Thoracic aorta (tissue), 2 donors: Measurements from ENCODE around the gene CBLB. TPM values are rescaled to one million over a fixed set of nuclear protein-coding genes. Genes with fewer than 3 reads are reported as not detected.

Experiments used
- ATAC-seq: fragments of 150-250 bp; one replicate; pipeline ENCODE4 v1.8.0; 2017; ENCODE audit warnings: low read depth; ENCODE audit not compliant: insufficient number of reproducible peaks, low FRiP score
- DNase-seq: peaks from one replicate; pipeline ENCODE4 v3.0.0-alpha.2; 2020; ENCODE audit warnings: low spot score
- H3K27ac ChIP-seq, 2 donors: fragments of 200-600 bp; sonication (generic); 1 replicate in 1 of 2; 2 replicates in 1 of 2; pipeline ENCODE4 v1.5.1; 2016; ENCODE audit warnings: mild to moderate bottlenecking in 2 of 2, moderate library complexity in 2 of 2
- H3K27me3 ChIP-seq: fragments of 200-600 bp; sonication (generic); replicated peaks from 2 replicates; pipeline ENCODE4 v1.6.0; 2016; ENCODE audit warnings: mild to moderate bottlenecking; ENCODE audit not compliant: insufficient read depth
- H3K36me3 ChIP-seq: fragments of 200-600 bp; sonication (generic); one replicate; pipeline ENCODE4 v1.5.1; 2016
- H3K4me1 ChIP-seq, 2 donors: fragments of 200-600 bp; sonication (generic); 1 replicate in 1 of 2; 2 replicates in 1 of 2; pipeline versions ENCODE4 v1.5.1 to v1.6.0; 2016; ENCODE audit warnings: low read depth in 2 of 2, mild to moderate bottlenecking in 1 of 2; ENCODE audit not compliant: control insufficient read depth in 1 of 2
- H3K4me3 ChIP-seq: fragments of 200-600 bp; sonication (generic); 2 replicates; pipeline ENCODE4 v1.5.1; 2016; ENCODE audit warnings: mild to moderate bottlenecking
- H3K9me3 ChIP-seq: fragments of 200-600 bp; sonication (generic); 2 replicates; pipeline ENCODE4 v1.5.1; 2016
- total RNA-seq, 2 donors: library from RNA; depleted of rRNA; stranded (reverse); fragments of >200 nt; gene quantifications; one replicate each; pipeline versions ENCODE4 v1.1.0 to v1.2.3, GENCODE V29; 2016
- TF ChIP-seq, protein P1 (sequence below): fragments of 200-600 bp; sonication (generic); IDR thresholded peaks from one replicate; pipeline ENCODE4 v1.5.1; 2019; ENCODE audit warnings: antibody characterized with exemption

Gene CBLB
- total RNA-seq, 2 donors from 2014 or later, result 51.0 to 145 TPM

DNA sequence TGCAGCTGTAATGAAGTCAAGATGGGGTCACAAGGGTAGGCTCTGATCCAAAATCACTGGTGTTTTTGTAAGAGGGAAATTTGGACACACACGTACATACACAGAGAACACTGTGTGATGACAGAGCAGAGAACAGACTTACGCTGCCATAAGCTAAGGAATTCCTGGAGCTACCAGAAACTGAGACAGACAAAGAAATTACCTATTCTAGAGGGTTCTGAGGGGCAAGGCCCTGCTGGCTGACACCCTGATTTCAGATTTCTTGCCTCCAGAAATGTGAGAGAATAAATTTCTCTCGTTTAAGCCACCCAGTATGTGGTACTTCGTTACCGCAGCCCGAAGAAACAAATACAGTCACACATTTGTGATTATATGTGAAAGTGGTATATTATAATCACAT, 24.8 kb downstream of the CBLB start:
- Histone ChIP-seq H3K27me3 (no peaks in the 10 kb centered on the region), H3K4me1 (peaks cover 36 to 39% of the 10 kb centered on the region in 2 donors), H3K36me3 (no peaks in the 10 kb centered on the region), H3K4me3 (no peak overlapping the region), H3K9me3 (no peaks in the 10 kb centered on the region), H3K27ac (no peak overlapping the region)
- ATAC-seq (no peak), DNase-seq (no peak)
- TF ChIP-seq, protein P1, sequence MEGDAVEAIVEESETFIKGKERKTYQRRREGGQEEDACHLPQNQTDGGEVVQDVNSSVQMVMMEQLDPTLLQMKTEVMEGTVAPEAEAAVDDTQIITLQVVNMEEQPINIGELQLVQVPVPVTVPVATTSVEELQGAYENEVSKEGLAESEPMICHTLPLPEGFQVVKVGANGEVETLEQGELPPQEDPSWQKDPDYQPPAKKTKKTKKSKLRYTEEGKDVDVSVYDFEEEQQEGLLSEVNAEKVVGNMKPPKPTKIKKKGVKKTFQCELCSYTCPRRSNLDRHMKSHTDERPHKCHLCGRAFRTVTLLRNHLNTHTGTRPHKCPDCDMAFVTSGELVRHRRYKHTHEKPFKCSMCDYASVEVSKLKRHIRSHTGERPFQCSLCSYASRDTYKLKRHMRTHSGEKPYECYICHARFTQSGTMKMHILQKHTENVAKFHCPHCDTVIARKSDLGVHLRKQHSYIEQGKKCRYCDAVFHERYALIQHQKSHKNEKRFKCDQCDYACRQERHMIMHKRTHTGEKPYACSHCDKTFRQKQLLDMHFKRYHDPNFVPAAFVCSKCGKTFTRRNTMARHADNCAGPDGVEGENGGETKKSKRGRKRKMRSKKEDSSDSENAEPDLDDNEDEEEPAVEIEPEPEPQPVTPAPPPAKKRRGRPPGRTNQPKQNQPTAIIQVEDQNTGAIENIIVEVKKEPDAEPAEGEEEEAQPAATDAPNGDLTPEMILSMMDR, result no peak

DNA sequence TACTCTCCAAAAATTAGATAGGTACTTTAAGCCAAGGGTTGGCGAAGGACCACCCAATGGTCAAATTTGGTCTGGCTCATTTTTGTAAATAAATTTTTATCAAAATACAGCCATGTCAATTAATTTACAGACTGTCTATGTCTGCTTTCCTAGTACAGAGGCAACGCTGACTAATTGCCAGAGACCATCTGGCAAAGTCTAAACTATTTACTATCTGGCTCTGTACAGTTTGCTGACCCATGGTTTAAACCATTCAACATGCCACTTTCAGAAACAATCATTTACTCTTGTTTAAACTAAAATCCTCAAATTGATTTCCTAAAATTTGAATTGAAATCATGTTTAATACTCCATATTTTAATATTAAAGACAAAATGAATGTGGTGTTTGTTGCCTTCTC, 25.9 kb downstream of the CBLB start:
- Histone ChIP-seq H3K9me3 (no peaks in the 10 kb centered on the region), H3K27ac (no peak overlapping the region), H3K4me1 (peaks cover 35 to 38% of the 10 kb centered on the region in 2 donors), H3K36me3 (no peaks in the 10 kb centered on the region), H3K4me3 (no peak overlapping the region), H3K27me3 (no peaks in the 10 kb centered on the region)
- DNase-seq, result no peak
- TF ChIP-seq, protein P1, result no peak
- no peak for ATAC-seq

DNA sequence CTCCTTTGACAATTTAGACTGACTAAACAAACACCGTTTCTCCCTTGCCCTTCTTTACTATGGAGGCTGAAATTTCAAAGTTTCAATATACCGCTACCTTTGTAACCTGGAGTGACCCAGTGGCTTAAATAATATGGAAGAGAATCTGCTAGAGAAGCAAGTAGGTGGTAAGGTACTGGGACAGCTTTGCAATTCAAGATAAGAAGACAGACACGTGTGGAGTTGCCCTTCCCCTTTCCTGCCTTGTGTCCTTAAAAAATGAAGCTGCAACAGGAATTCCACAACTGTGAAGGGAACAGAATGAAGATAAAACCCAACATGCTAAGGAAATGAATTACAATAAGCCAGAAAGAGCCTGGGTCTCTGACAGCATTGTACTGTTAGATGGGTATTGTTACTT, 26.4 kb downstream of the CBLB start:
- TF ChIP-seq, protein P1, result no peak
- H3K9me3 ChIP-seq, result no peaks in the 10 kb centered on the region
- ATAC-seq (no peak), DNase-seq (no peak)
- H3K4me1 ChIP-seq, result peaks cover 35 to 38% of the 10 kb centered on the region in 2 donors
- H3K27me3 ChIP-seq, result no peaks in the 10 kb centered on the region
- no peak overlapping the region for H3K27ac ChIP-seq
- H3K4me3 ChIP-seq, result no peak overlapping the region
- H3K36me3 ChIP-seq, result no peaks in the 10 kb centered on the region

DNA sequence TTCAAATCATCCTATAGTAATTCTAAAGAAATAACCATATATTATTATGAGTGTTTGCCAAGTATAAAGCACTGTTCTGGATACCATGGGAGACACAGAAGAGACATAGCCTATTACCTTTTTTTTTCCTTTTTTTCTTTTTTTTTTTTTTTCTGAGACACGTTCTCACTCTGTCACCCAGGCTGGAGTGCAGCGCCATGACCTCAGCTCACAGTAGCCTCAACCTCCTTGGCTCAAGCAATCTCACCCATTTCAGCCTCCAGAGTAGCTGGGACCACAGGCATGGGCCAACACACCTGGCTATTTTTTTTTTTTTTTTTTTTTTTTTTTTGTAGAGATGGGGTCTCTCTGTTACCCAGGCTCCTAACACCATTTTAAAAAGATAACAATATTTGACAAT, 30.9 kb downstream of the CBLB start:
- H3K4me3 ChIP-seq, result no peak overlapping the region
- no peak overlapping the region for H3K27ac ChIP-seq
- DNase-seq, result no peak
- no peak for ATAC-seq
- TF ChIP-seq, protein P1, result no peak
- H3K36me3 ChIP-seq, result no peaks in the 10 kb centered on the region
- peaks cover 20 to 31% of the 10 kb centered on the region in 2 donors for H3K4me1 ChIP-seq
- no peaks in the 10 kb centered on the region for H3K27me3 ChIP-seq
- no peaks in the 10 kb centered on the region for H3K9me3 ChIP-seq

DNA sequence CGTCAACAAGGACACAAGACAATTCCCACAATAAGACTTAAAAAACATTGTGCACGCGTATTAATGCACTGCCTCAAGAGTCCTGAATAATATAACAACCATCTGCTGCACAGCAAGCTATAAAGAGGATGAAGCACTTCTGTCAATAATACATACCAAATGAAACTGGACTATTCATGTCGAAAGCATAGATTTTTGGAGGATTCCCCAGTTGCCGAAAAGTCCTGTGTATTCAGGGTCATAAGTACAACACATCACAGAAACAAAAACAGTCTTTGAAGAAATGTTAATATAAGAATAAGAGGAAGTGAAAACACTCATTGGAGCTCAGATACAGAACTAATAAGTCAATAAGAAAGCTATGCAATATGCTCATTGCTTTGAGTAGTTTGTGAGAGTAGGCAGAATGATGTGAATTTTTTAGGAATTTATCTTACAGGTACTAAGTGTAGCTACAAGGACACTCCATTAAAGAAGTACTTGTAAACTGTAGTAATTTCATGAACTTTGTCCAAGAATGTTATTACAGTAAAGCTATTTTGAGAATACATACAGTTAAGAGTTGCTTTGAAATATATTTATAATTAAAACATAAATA, 31.6 kb downstream of the CBLB start:
- ATAC-seq (no peak), DNase-seq (no peak)
- H3K4me3 ChIP-seq, result peak overlapping the region; percentile 40
- peak overlapping the region in 1 of 2 donors; percentile 6 for H3K27ac ChIP-seq
- TF ChIP-seq, protein P1, result no peak
- H3K36me3 ChIP-seq, result no peaks in the 10 kb centered on the region
- H3K27me3 ChIP-seq, result no peaks in the 10 kb centered on the region
- no peaks in the 10 kb centered on the region for H3K9me3 ChIP-seq
- H3K4me1 ChIP-seq, result peaks cover 20 to 31% of the 10 kb centered on the region in 2 donors
